DOHH2 (cell line): Measurements from ENCODE around the gene TUBB1.

Experiments used
- EZH2phosphoT487 ChIP-seq: fragments of 200-600 bp; sonication (generic); IDR thresholded peaks from 2 replicates; pipeline ENCODE4 v1.6.1; 2017; ENCODE audit warnings: borderline replicate concordance, mild to moderate bottlenecking, antibody characterized with exemption, low read length, moderate library complexity, mixed read lengths
- TF ChIP-seq, protein P1 (sequence below): fragments of 200-600 bp; sonication (generic); IDR thresholded peaks from one replicate; pipeline ENCODE4 v1.5.1; 2014; ENCODE audit warnings: antibody characterized with exemption, mild to moderate bottlenecking, low read depth, low read length; ENCODE audit not compliant: poor library complexity, severe bottlenecking

DNA sequence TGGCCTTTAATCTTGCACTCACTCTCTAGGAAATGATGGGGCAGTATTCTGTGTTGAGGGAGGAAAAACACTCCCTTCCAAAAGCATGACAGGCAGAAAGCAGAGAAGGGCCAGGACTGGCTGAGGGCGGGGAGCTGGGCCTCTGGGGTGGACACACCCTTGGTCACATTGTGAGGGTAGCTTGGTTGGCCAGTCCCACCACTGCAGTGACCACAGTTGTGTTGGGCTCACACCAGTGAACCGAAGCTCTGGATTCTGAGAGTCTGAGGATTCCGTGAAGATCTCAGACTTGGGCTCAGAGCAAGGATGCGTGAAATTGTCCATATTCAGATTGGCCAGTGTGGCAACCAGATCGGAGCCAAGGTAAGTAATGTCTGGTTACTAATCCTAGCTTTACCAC, at the start of gene TUBB1:
- TF ChIP-seq, protein P1, sequence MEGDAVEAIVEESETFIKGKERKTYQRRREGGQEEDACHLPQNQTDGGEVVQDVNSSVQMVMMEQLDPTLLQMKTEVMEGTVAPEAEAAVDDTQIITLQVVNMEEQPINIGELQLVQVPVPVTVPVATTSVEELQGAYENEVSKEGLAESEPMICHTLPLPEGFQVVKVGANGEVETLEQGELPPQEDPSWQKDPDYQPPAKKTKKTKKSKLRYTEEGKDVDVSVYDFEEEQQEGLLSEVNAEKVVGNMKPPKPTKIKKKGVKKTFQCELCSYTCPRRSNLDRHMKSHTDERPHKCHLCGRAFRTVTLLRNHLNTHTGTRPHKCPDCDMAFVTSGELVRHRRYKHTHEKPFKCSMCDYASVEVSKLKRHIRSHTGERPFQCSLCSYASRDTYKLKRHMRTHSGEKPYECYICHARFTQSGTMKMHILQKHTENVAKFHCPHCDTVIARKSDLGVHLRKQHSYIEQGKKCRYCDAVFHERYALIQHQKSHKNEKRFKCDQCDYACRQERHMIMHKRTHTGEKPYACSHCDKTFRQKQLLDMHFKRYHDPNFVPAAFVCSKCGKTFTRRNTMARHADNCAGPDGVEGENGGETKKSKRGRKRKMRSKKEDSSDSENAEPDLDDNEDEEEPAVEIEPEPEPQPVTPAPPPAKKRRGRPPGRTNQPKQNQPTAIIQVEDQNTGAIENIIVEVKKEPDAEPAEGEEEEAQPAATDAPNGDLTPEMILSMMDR = no peak
- TF ChIP-seq EZH2phosphoT487 = no peak
